Left colon (tissue), 2 donors: Measurements from ENCODE around the gene TSGA10. TPM values are rescaled to one million over a fixed set of nuclear protein-coding genes. Genes with fewer than 3 reads are reported as not detected.
"Not testable (repeated sequence)": the region's sequence is repeated elsewhere in the genome, so short reads cannot be mapped to it uniquely, and the experiment has no call there.

Experiments
- ATAC-seq: fragments of 200-7000 bp; cut with Tn5 transposase; one replicate; pipeline ENCODE4 v1.9.1; 2020; ENCODE audit warnings: mild to moderate bottlenecking, moderate library complexity
- DNase-seq, 2 donors: peaks; one replicate each; pipeline ENCODE4 v3.0.0-alpha.2; 2020
- intact Hi-C, 2 donors: fragments of 100-400 bp; cut with DNase I in 1 of 2; cut with micrococcal nuclease in 1 of 2; formaldehyde crosslinking; loops; one replicate each; pipeline versions ENCODE4 v1.11.2 to v1.14.0; 2022; cut with DNase I, micrococcal nuclease
- total RNA-seq, 2 donors: library from RNA; stranded (reverse); fragmentation: NEBNext Ultra II Directional; extraction: Animal tissue kit (Norgen Biotek cat#: 25700); gene quantifications; one replicate each; pipeline ENCODE4 v1.2.1, GENCODE V29; 2021
- donor health status: DM: no; HTN: no; CAD: no.
- donor health status: DM: yes; HTN: yes; CAD: no.

TSGA10 gene
- total RNA-seq, 2 donors from 2014 or later, result 9.1 to 10.1 TPM

DNA sequence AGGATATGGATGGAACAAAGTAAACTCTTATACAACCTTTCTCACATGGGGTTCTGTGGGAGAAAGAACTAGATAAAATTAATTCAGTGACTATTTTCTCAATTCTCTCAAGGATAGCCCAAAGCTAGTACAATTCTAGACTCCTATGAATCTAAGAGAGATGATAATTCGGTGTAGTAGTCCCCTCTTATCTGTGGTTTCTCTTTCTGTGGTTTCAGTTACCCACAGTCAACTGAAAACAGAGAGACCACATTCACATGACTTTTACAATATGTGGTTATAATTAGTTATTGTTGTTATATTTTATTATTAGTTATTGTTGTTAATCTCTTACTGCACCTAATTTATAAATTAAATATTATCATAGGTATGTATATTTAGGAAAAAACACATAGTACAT lies 66.7 kb downstream of the TSGA10 start:
- intact Hi-C loops, result no loop called here
- no peak for ATAC-seq
- no peak for DNase-seq

GRCh38 chr2:99086385-99086784 lies 68.4 kb downstream of the TSGA10 start:
- ATAC-seq, result no peak

DNA sequence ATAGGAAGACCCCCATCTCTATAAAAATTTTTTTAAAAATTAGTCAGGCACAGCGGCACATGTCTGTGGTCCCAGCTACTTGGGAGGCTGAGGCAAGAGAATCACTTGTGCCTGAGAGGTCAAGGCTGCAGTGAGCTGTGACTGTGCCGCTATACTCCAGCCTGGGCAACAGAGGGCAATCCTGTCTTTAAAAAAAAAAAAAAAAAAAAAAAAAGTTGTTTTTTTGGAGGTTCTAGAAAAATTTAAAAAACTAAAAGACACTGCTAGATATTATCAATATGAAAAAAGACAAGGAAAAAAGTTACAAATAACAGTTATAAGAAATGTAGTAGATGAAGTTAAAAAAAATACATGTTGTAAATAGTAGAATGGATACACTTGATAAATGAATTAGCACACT lies 69.3 kb downstream of the TSGA10 start:
- intact Hi-C loops, result no loop called here
- ATAC-seq (no peak), DNase-seq (no peak)

More at GRCh38 chr2:99086385-99086784, 68.4 kb downstream of the TSGA10 start:
- DNase-seq, result no peak
- intact Hi-C loops, result no loop called here

- intact Hi-C loops, result no loop called here
- ATAC-seq (no peak), DNase-seq (no peak)
Observed at GRCh38 chr2:99084256-99084655, 70.5 kb downstream of the TSGA10 start.

- intact Hi-C loops, result no loop called here
Observed at GRCh38 chr2:99081891-99082290, 72.9 kb downstream of the TSGA10 start.

DNA sequence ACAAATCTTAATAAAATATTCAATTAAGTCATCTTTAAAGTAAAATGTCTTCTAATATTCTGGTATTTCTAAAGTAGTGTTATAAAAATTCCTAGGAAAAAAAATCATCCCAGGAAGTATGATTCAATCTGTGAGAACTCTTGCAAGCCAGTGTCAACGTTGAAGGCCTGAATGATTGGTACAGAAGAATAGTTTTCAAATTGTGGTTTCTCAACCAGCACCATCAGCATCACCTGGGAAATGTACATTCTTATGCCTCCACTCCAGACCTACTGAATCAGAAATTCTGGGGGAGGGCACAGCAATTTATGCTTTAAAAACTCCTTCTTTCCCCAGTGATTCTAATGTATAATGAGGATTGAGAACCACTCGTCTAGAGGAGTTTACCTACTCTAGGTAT lies 75.5 kb downstream of the TSGA10 start:
- ATAC-seq, result no peak
- DNase-seq, result no peak
- intact Hi-C loops, result no loop called here

More at GRCh38 chr2:99081891-99082290, 72.9 kb downstream of the TSGA10 start:
- DNase-seq (no peak), ATAC-seq (no peak)

- ATAC-seq (no peak), DNase-seq (no peak)
- intact Hi-C loops, result no loop called here
Observed at GRCh38 chr2:99072551-99072950, 82.2 kb downstream of the TSGA10 start.

DNA sequence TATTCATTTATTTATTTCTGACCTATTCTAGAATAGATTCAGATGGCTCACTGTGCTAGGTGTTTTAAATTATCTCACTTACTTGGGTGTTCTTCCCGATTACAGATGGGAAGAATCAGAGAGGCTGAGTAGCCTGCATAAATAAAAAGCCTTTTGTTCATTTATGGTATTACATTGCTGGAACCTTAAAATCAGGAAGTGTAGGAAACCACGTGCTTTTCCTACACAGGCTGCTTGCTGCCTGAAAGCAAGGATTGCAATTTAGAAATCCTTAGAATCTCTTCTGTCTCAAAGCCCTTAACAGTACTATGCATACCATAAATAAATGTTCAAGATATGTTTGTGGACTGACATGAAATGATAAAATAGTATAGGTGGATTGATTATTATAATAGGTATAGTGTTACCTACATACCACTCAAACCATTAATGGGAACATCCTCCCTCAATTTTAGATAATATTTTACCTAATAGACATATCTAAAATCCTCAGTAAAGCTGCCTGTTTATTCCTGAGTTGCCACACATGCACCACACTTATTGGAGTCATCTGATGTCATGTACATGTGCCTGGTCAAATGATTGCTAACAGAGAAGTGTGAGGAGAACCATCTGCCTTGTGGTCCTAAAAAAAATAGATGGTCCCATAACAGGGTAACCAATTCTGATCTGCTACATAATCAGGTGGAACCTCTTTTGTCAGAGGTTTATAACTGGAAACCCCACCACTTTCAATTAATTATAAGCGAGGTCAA lies 86.7 kb downstream of the TSGA10 start:
- DNase-seq, result no peak
- intact Hi-C loops, result loop anchor here in 1 of 2 donors (5.0 kb wide), 1 partner anchor 421 kb away; no protein-coding TSS in a partner anchor
- no peak for ATAC-seq

GRCh38 chr2:99066075-99066958 lies 88.4 kb downstream of the TSGA10 start:
- ATAC-seq (peak; percentile 97), DNase-seq (peak; percentile 44 to 50)
- intact Hi-C loops, result loop anchor here in 1 of 2 donors (5.0 kb wide), 1 partner anchor 419 kb away; no protein-coding TSS in a partner anchor

DNA sequence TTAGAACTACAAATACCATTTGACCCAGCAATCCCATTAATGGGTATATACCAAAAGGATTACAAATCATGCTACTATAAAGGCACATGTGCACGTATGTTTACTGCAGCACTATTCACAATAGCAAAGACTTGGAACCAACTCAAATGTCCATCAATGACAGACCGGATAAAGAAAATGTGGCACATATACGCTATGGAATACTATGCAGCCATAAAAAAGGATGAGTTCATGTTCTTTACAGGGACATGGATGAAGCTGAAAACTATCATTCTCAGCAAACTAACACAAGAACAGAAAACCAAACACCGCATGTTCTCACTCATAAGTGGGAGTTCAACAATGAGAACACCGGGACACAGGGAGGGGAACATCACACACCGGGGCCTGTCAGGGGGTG lies 105.6 kb downstream of the TSGA10 start:
- intact Hi-C loops, DNase-seq, ATAC-seq: not testable (repeated sequence)

GRCh38 chr2:99040736-99041300 lies 113.9 kb downstream of the TSGA10 start:
- ATAC-seq, intact Hi-C loops, DNase-seq: not testable (repeated sequence)

DNA sequence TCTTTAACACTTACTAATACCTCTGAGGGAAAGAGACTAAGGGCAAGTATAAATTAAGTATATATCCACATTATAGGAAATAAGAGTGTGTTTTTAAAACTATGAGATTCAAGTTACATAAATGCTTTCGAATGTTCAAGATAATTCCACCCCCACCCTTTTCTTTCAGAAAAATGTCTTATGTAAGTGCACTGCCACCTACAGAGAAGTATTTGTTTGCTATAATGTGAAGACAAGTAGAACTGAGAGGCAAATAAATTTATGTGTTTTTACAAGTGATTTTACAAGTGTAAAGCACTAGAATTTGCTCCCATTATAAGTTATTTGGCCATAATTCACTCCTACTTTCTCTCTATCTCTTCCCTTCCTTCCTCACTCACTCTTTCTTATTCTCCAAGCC lies 118.8 kb downstream of the TSGA10 start:
- ATAC-seq (no peak), DNase-seq (no peak)
- intact Hi-C loops, result no loop called here

DNA sequence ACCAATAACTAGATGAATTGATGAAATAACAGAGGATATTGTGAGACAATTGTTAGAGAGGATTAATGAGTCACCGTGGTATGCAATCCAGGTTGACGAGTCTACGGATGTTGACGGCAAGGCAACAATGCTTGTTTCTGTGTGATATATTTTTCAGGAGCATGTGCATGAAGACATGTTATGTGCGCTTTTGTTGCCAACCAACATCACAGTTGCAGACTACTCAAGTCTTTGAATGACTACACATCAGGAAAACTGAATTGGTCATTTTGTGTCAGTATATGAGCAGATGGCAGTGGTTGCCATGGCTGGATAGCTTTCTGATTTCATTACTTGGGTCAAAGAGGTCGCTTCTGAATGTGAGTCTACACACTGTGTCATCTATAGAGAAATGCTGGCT lies 122.0 kb downstream of the TSGA10 start:
- no peak for ATAC-seq
- no peak for DNase-seq
- intact Hi-C loops, result no loop called here

DNA sequence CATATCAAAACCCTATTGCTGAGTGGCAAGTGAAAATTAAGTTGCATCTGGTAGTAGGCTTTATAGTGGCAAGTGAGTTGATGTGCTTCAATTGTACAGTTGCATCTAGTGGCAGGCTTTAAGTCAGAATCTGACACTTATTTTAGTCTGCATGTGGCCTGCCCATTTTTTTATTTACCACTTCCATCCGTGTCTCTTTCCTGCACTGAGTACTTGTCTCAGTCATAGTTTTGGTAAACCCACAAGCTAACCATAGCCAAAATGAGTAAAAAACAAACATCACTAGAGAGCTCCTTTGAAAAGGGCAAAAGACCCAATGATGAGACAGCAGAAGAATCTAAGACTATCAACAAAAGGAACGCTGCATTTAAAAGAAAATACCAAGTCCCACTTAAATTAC lies 122.7 kb downstream of the TSGA10 start:
- ATAC-seq, result no peak
- intact Hi-C loops, result no loop called here
- DNase-seq, result no peak

DNA sequence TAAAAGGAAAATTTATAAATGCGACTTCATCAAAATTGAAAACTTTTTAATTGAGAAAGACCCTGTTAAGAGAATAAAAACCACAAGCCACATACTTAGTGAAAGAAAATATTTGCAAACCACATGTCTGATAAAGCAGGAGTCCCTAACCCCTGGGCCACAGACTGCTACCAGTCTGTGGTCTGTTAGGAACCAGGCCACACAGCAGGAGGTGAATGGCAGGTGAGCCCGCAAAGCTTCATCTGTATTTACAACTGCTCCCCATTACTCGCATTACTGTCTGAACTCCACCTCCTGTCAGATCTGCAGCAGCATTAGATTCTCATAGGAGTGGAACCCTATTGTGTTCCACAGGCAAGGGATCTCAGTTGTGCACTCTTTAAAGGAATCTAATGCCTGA lies 123.3 kb downstream of the TSGA10 start:
- no peak for ATAC-seq
- DNase-seq, result no peak
- intact Hi-C loops, result no loop called here

- DNase-seq (no peak), ATAC-seq (no peak)
- intact Hi-C loops, result no loop called here
Observed at GRCh38 chr2:99028558-99028957, 126.2 kb downstream of the TSGA10 start.

DNA sequence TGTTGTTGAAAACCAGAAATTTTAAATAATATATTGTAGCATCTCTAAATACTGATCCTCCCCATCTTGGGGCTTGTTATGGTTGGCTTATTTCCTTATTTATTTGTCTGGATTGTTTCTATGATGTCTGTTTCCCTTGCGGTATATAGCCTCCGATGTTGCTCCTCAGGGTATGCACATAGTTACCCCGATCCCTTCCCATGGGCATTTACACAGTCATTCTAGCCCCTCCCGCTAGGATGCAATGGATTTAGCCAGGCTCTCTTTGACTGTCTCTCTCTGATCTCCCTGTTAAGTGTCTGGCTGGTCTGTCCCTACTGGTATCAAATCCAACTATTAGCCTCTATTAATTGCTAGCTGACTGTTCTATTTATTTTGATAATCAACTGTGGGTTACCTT lies 126.9 kb downstream of the TSGA10 start:
- intact Hi-C loops, result no loop called here
- DNase-seq (no peak), ATAC-seq (no peak)

DNA sequence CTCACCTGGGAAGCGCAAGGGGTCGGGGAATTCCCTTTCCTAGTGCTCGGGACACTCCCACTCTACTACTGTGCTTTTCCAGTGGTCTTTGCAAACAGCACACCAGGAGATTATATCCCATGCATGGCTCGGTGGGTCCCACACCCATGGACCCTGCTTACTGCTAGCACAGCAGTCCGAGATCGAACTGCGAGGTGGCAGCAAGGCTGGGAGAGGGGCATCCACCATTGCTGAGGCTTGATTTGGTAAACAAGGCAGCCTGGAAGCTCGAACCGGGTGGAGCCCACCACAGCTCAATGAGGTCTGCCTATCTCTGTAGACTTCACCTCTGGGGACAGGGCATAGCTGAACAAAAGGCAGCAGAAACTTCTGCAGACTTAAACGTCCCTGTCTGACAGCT lies 154.0 kb downstream of the TSGA10 start:
- ATAC-seq (no peak), DNase-seq (no peak)
- intact Hi-C loops, result no loop called here

- intact Hi-C loops, DNase-seq, ATAC-seq: not testable (repeated sequence)
Observed at GRCh38 chr2:98988695-98989094, 166.0 kb downstream of the TSGA10 start.
